HL-60 (cell line): ENCODE results near the gene GOLIM4.

ENCODE experiments used
- DNase-seq, 2 experiments: peaks; one replicate each; pipeline ENCODE4 v3.0.0-alpha.2; 2010 to 2020; ENCODE audit warnings: low read depth in 1 of 2, low spot score in 1 of 2
- H3K27ac ChIP-seq: fragments of 250-450 bp; sonication (Bioruptor Pico); replicated peaks from 2 replicates; pipeline ENCODE4 v1.5.1; 2020; ENCODE audit warnings: mild to moderate bottlenecking, moderate library complexity
- H3K27me3 ChIP-seq: fragments of 250-450 bp; sonication (Bioruptor Pico); 2 replicates; pipeline ENCODE4 v1.5.1; 2021; ENCODE audit warnings: mild to moderate bottlenecking, moderate library complexity; ENCODE audit not compliant: insufficient read depth, poor library complexity, severe bottlenecking
- H3K4me3 ChIP-seq: replicated peaks from 2 replicates; pipeline ENCODE4 v1.5.1; 2011; ENCODE audit warnings: mild to moderate bottlenecking, control low read depth, low read length; ENCODE audit not compliant: insufficient read depth
- CTCF ChIP-seq: IDR thresholded peaks from one replicate; pipeline ENCODE4 v1.5.1; 2011; ENCODE audit warnings: low read length, control low read depth, inconsistent platforms; ENCODE audit not compliant: insufficient read depth
- GABPA ChIP-seq: IDR thresholded peaks from 2 replicates; pipeline ENCODE4 v1.6.1; 2012; ENCODE audit warnings: low read depth
- POLR2AphosphoS5 ChIP-seq: IDR thresholded peaks from 2 replicates; pipeline ENCODE4 v1.6.1; 2012; ENCODE audit warnings: low read depth
- REST ChIP-seq: IDR thresholded peaks from 2 replicates; pipeline ENCODE4 v1.6.1; 2012; ENCODE audit warnings: low read depth; ENCODE audit not compliant: insufficient replicate concordance
- SPI1 ChIP-seq: IDR thresholded peaks from 2 replicates; pipeline ENCODE4 v1.6.1; 2012; ENCODE audit warnings: low read depth, mild to moderate bottlenecking, borderline replicate concordance

Gene GOLIM4

DNA sequence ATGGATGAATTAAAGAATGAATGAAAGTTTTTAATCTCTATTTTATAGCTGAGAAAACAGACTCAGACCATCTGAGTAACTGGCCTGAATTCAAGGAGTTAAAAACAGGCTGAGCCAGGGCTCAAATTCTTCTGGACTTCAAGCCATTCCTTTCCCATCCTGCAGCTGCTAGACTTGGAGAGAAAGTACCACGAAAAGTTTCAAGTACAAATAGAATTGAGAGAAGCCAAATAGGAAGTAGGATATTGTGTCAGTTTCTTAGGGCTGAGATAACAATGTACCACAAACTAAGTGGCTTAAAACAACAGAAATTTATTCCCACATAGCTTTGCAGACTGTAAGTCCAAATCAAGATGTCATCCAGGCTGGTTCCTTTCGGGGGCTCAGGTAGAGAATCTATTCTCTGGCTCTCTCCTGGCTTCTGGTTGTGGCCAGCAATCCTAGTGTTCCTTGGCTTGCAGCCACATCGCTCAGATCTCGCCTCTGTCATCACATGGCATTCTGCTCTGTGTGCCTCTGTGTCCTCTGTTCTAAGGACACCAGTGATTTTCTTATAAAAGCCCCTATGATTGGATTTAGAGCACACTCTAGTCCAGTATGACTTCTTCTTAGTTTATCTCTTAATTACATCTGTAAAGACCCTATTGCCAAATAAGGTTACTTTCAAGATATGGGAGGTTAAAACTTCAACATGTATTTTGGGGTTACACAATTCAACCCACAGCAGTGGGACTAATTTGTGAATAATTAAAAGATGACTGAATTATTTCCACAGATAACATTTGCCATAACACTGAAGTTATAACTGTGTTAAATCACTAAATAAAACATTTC, 25.7 kb upstream of the GOLIM4 start:
- DNase-seq, result no peak
- TF ChIP-seq SPI1 (no peak), POLR2AphosphoS5 (no peak), GABPA (no peak), CTCF (no peak), REST (no peak)
- no peak overlapping the region for H3K27ac ChIP-seq

DNA sequence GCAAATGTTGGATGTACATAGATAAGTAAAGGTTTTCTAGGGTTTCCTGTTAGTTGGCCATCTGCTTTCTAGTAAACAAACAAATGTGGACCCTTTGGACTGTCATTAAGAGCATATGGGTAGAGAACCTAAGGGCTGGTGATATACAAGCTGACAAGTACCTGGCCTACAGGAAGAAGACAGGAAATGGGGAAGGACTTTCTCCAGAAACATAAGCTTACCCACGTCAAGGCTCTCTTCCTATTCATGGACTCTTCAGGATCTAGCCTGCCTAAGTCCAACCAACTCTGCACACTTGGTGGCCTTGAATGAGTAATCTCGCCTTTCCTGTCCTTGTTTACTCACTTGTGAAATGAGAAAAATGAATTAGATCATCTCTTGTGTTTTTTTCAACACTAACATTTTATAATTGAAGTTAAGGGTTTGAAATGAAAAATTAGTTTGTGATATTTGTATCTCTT, 22.2 kb upstream of the GOLIM4 start:
- no peak for DNase-seq
- no peak overlapping the region for H3K27ac ChIP-seq

More for the DNA sequence above, 25.7 kb upstream of the GOLIM4 start:
- H3K27me3 ChIP-seq, result no peaks in the 10 kb centered on the region
- no peak overlapping the region for H3K4me3 ChIP-seq

GRCh38 chr3:168117059-168117458, 21.3 kb upstream of the GOLIM4 start:
- TF ChIP-seq GABPA, result no peak
- TF ChIP-seq POLR2AphosphoS5, result no peak
- TF ChIP-seq REST, result no peak
- TF ChIP-seq CTCF, result no peak
- TF ChIP-seq SPI1, result no peak
- Histone ChIP-seq H3K27me3 (no peaks in the 10 kb centered on the region), H3K4me3 (no peak overlapping the region), H3K27ac (peak overlapping the region; percentile 9)
- DNase-seq, result peak in 1 of 2 experiments; percentile 24

More for the DNA sequence above, 22.2 kb upstream of the GOLIM4 start:
- Histone ChIP-seq H3K27me3 (no peaks in the 10 kb centered on the region), H3K4me3 (no peak overlapping the region)
- TF ChIP-seq REST, result no peak
- TF ChIP-seq POLR2AphosphoS5, result no peak
- no peak for TF ChIP-seq SPI1
- TF ChIP-seq GABPA, result no peak
